BLaER1 (cell line): ENCODE results near the gene C1QB.
"Not testable (repeated sequence)": the region's sequence is repeated elsewhere in the genome, so short reads cannot be mapped to it uniquely, and the experiment has no call there.

Source experiments
- H3K27ac ChIP-seq: shearing (Covaris generic); formaldehyde crosslinking; 2 replicates; pipeline ENCODE4 v1.8.1; 2022
- H3K27me3 ChIP-seq: shearing (Covaris generic); formaldehyde crosslinking; 2 replicates; pipeline ENCODE4 v1.8.1; 2022
- H3K36me3 ChIP-seq: shearing (Covaris generic); formaldehyde crosslinking; 2 replicates; pipeline ENCODE4 v1.8.1; 2022
- H3K4me1 ChIP-seq: shearing (Covaris generic); formaldehyde crosslinking; 2 replicates; pipeline ENCODE4 v1.8.1; 2022
- H3K4me2 ChIP-seq: shearing (Covaris generic); formaldehyde crosslinking; 2 replicates; pipeline ENCODE4 v1.8.1; 2022
- H3K4me3 ChIP-seq: shearing (Covaris generic); formaldehyde crosslinking; 2 replicates; pipeline ENCODE4 v1.8.1; 2022
- H3K9ac ChIP-seq: shearing (Covaris generic); formaldehyde crosslinking; 2 replicates; pipeline ENCODE4 v1.8.1; 2022
- H3K9me3 ChIP-seq: shearing (Covaris generic); formaldehyde crosslinking; 2 replicates; pipeline ENCODE4 v1.8.1; 2022
- H4K20me1 ChIP-seq: shearing (Covaris generic); formaldehyde crosslinking; 2 replicates; pipeline ENCODE4 v1.8.1; 2022
- Cebpa-rat ChIP-seq: shearing (Covaris generic); IDR thresholded peaks from 2 replicates; pipeline ENCODE4 v1.8.1; 2022

C1QB gene

GRCh38 chr1:22674410-22674749 is 21.3 kb downstream of the C1QB start:
- Histone ChIP-seq H3K4me3 (no peak overlapping the region), H3K4me2 (no peak overlapping the region), H3K27ac (no peak overlapping the region), H3K9ac (no peak overlapping the region), H3K9me3 (no peaks in the 10 kb centered on the region), H3K36me3 (no peaks in the 10 kb centered on the region), H4K20me1 (no peaks in the 10 kb centered on the region), H3K4me1 (no peaks in the 10 kb centered on the region), H3K27me3 (no peaks in the 10 kb centered on the region)
- no peak for TF ChIP-seq Cebpa-rat

GRCh38 chr1:22676151-22676550 is 23.1 kb downstream of the C1QB start:
- not testable (repeated sequence) for H3K4me3 ChIP-seq, H3K36me3 ChIP-seq, H3K9me3 ChIP-seq, H3K9ac ChIP-seq, H3K27ac ChIP-seq, H3K27me3 ChIP-seq, H3K4me1 ChIP-seq, H4K20me1 ChIP-seq, H3K4me2 ChIP-seq

GRCh38 chr1:22676916-22677583 is 24.0 kb downstream of the C1QB start:
- no peaks in the 10 kb centered on the region for H3K27me3 ChIP-seq
- no peaks in the 10 kb centered on the region for H3K4me1 ChIP-seq

GRCh38 chr1:22677931-22678896 is 25.2 kb downstream of the C1QB start:
- Histone ChIP-seq H3K27me3 (no peaks in the 10 kb centered on the region), H3K27ac (no peak overlapping the region), H3K36me3 (no peaks in the 10 kb centered on the region), H3K4me3 (no peak overlapping the region), H3K4me2 (no peak overlapping the region), H4K20me1 (no peaks in the 10 kb centered on the region), H3K4me1 (no peaks in the 10 kb centered on the region), H3K9ac (no peak overlapping the region), H3K9me3 (no peaks in the 10 kb centered on the region)
- no peak for TF ChIP-seq Cebpa-rat

More at GRCh38 chr1:22676916-22677583, 24.0 kb downstream of the C1QB start:
- no peaks in the 10 kb centered on the region for H3K9me3 ChIP-seq
- no peak for TF ChIP-seq Cebpa-rat
- H4K20me1 ChIP-seq = no peaks in the 10 kb centered on the region
- no peak overlapping the region for H3K27ac ChIP-seq
- H3K9ac ChIP-seq = no peak overlapping the region
- no peaks in the 10 kb centered on the region for H3K36me3 ChIP-seq
- no peak overlapping the region for H3K4me3 ChIP-seq
- no peak overlapping the region for H3K4me2 ChIP-seq

- H3K27me3 ChIP-seq = no peaks in the 10 kb centered on the region
Observed at GRCh38 chr1:22680726-22681125, 27.7 kb downstream of the C1QB start.

GRCh38 chr1:22681556-22682276 is 28.7 kb downstream of the C1QB start:
- Histone ChIP-seq H3K36me3 (no peaks in the 10 kb centered on the region), H3K4me1 (no peaks in the 10 kb centered on the region), H3K9ac (no peak overlapping the region), H3K27me3 (no peaks in the 10 kb centered on the region), H4K20me1 (no peaks in the 10 kb centered on the region), H3K4me3 (no peak overlapping the region), H3K27ac (no peak overlapping the region), H3K9me3 (no peaks in the 10 kb centered on the region), H3K4me2 (no peak overlapping the region)
- TF ChIP-seq Cebpa-rat = no peak

More at GRCh38 chr1:22680726-22681125, 27.7 kb downstream of the C1QB start:
- TF ChIP-seq Cebpa-rat = no peak
- Histone ChIP-seq H4K20me1 (no peaks in the 10 kb centered on the region), H3K4me1 (no peaks in the 10 kb centered on the region), H3K4me3 (no peak overlapping the region), H3K36me3 (no peaks in the 10 kb centered on the region), H3K4me2 (no peak overlapping the region), H3K9me3 (no peaks in the 10 kb centered on the region), H3K27ac (no peak overlapping the region), H3K9ac (no peak overlapping the region)

- no peak overlapping the region for H3K9ac ChIP-seq
- H3K36me3 ChIP-seq = no peaks in the 10 kb centered on the region
- H3K4me3 ChIP-seq = no peak overlapping the region
- H3K9me3 ChIP-seq = no peaks in the 10 kb centered on the region
- H3K27ac ChIP-seq = no peak overlapping the region
- no peak overlapping the region for H3K4me2 ChIP-seq
- no peak for TF ChIP-seq Cebpa-rat
- no peaks in the 10 kb centered on the region for H4K20me1 ChIP-seq
- no peaks in the 10 kb centered on the region for H3K4me1 ChIP-seq
- H3K27me3 ChIP-seq = no peaks in the 10 kb centered on the region
Observed at GRCh38 chr1:22683547-22683946, 30.5 kb downstream of the C1QB start.

GRCh38 chr1:22685591-22686059 is 32.6 kb downstream of the C1QB start:
- Histone ChIP-seq H3K9me3 (no peaks in the 10 kb centered on the region), H4K20me1 (no peaks in the 10 kb centered on the region), H3K4me1 (no peaks in the 10 kb centered on the region), H3K4me2 (no peak overlapping the region), H3K27me3 (no peaks in the 10 kb centered on the region), H3K36me3 (no peaks in the 10 kb centered on the region), H3K4me3 (no peak overlapping the region), H3K27ac (no peak overlapping the region), H3K9ac (no peak overlapping the region)
- TF ChIP-seq Cebpa-rat = no peak

- Histone ChIP-seq H3K9me3 (no peaks in the 10 kb centered on the region), H3K4me2 (no peak overlapping the region), H3K4me1 (no peaks in the 10 kb centered on the region), H3K27me3 (no peaks in the 10 kb centered on the region), H3K9ac (no peak overlapping the region), H4K20me1 (no peaks in the 10 kb centered on the region), H3K4me3 (no peak overlapping the region), H3K27ac (no peak overlapping the region), H3K36me3 (no peaks in the 10 kb centered on the region)
- TF ChIP-seq Cebpa-rat = no peak
Observed at GRCh38 chr1:22687191-22687590, 34.2 kb downstream of the C1QB start.

GRCh38 chr1:22688466-22688865 is 35.4 kb downstream of the C1QB start:
- H3K9me3 ChIP-seq = no peaks in the 10 kb centered on the region
- H3K36me3 ChIP-seq = no peaks in the 10 kb centered on the region
- no peak for TF ChIP-seq Cebpa-rat
- H4K20me1 ChIP-seq = no peaks in the 10 kb centered on the region
- H3K27me3 ChIP-seq = no peaks in the 10 kb centered on the region
- no peaks in the 10 kb centered on the region for H3K4me1 ChIP-seq
- H3K9ac ChIP-seq = no peak overlapping the region
- H3K4me2 ChIP-seq = no peak overlapping the region
- H3K27ac ChIP-seq = no peak overlapping the region
- no peak overlapping the region for H3K4me3 ChIP-seq
